ENCODE results near the gene MCM8. TPM values are rescaled to one million over a fixed set of nuclear protein-coding genes. Genes with fewer than 3 reads are reported as not detected.

Gene MCM8
- total and polyA plus RNA-seq, 4 donors, result 0.49 to 11.0 (median 1.5) TPM

GRCh38 chr20:6007094-6007528 is 56.7 kb downstream of the MCM8 start:
- 7% methylated on average over 4 of the region's 4 CpGs for WGBS
- Histone ChIP-seq H3K27ac (ENCODE audit: low read depth in 1 of 2, low read length in 2 of 2) (peak overlapping the region; percentile 54 to 84), H3K4me3 (ENCODE audit: low read depth in 1 of 3, low read length in 3 of 3) (peak overlapping the region; percentile 88 to 99 (median 95)), H3K4me1 (ENCODE audit: control insufficient read depth in 4 of 4, insufficient read depth in 4 of 4, low read length in 3 of 4) (peaks cover 1 to 36% (median 28%) of the 10 kb centered on the region in 4 donors), H3K9me3 (ENCODE audit: control insufficient read depth in 4 of 4, low read length in 3 of 4) (no peaks in the 10 kb centered on the region), H3K36me3 (ENCODE audit: control insufficient read depth in 4 of 4, insufficient read depth in 3 of 4, low read depth in 1 of 4, low read length in 3 of 4) (peaks cover 6 to 16% (median 11%) of the 10 kb centered on the region in 4 donors), H3K27me3 (ENCODE audit: control insufficient read depth in 4 of 4, insufficient read depth in 4 of 4, low read length in 3 of 4) (no peaks in the 10 kb centered on the region), H3K9ac (ENCODE audit: low read depth in 1 of 2, low read length in 2 of 2) (peak overlapping the region; percentile 85 to 96)
- TF ChIP-seq ZBTB33 (IDR thresholded peaks at IDR 0.05), result no peak
- no peak for TF ChIP-seq GABPA (IDR thresholded peaks at IDR 0.05 in 1 of 2, conservative IDR thresholded peaks at IDR 0.05 in 1 of 2)
- no peak for TF ChIP-seq JUND (IDR thresholded peaks at IDR 0.05)
- TF ChIP-seq RXRA (IDR thresholded peaks at IDR 0.05), result no peak
- no peak for TF ChIP-seq NR2F2 (IDR thresholded peaks at IDR 0.05)
- DNase-seq (ENCODE audit: low spot score), result no peak

GRCh38 chr20:6007529-6008103 is 57.2 kb downstream of the MCM8 start:
- no peaks in the 10 kb centered on the region for H3K27me3 ChIP-seq (ENCODE audit: control insufficient read depth in 4 of 4, insufficient read depth in 4 of 4, low read length in 3 of 4)
- TF ChIP-seq REST (IDR thresholded peaks at IDR 0.05), result peak; percentile 13
- peak; percentile 32 for TF ChIP-seq RAD21 (IDR thresholded peaks at IDR 0.05)
- TF ChIP-seq RXRA (IDR thresholded peaks at IDR 0.05), result peak; percentile 69 to 83
- peak; percentile 54 to 68 for TF ChIP-seq JUND (IDR thresholded peaks at IDR 0.05)
- TF ChIP-seq GABPA (IDR thresholded peaks at IDR 0.05 in 1 of 2, conservative IDR thresholded peaks at IDR 0.05 in 1 of 2), result peak in 1 of 2 donors; percentile 60
- no peak for TF ChIP-seq MAX (IDR thresholded peaks at IDR 0.05)
- no peak for TF ChIP-seq NR2F2 (IDR thresholded peaks at IDR 0.05)
- TF ChIP-seq FOXA1 (IDR thresholded peaks at IDR 0.05), result no peak
- peak; percentile 87 for TF ChIP-seq TAF1 (conservative IDR thresholded peaks at IDR 0.05)
- peak in 1 of 2 donors; percentile 15 for TF ChIP-seq EGR1 (IDR thresholded peaks at IDR 0.05; ENCODE audit: low read depth in 2 of 2)
- no peak for TF ChIP-seq YY1 (IDR thresholded peaks at IDR 0.05)
- peak; percentile 87 to 94 for TF ChIP-seq HNF4A (conservative IDR thresholded peaks at IDR 0.05)
- no peak for TF ChIP-seq CTCF (IDR thresholded peaks at IDR 0.05; ENCODE audit: low read depth, low read length, missing input control)
- TF ChIP-seq FOXA2 (IDR thresholded peaks at IDR 0.05), result peak; percentile 73
- TF ChIP-seq HNF4G (IDR thresholded peaks at IDR 0.05), result no peak
- TF ChIP-seq SP1 (IDR thresholded peaks at IDR 0.05), result peak; percentile 77
- peak; percentile 29 for TF ChIP-seq ATF3 (IDR thresholded peaks at IDR 0.05)
- no peak for TF ChIP-seq ZBTB33 (IDR thresholded peaks at IDR 0.05)
- peaks cover 6 to 21% (median 11%) of the 10 kb centered on the region in 4 donors for H3K36me3 ChIP-seq (ENCODE audit: control insufficient read depth in 4 of 4, insufficient read depth in 3 of 4, low read depth in 1 of 4, low read length in 3 of 4)
- 20% methylated on average over 3 of the region's 3 CpGs for WGBS
- H3K9me3 ChIP-seq (ENCODE audit: control insufficient read depth in 4 of 4, low read length in 3 of 4), result no peaks in the 10 kb centered on the region
- peak overlapping the region; percentile 54 to 84 for H3K27ac ChIP-seq (ENCODE audit: low read depth in 1 of 2, low read length in 2 of 2)
- H3K4me1 ChIP-seq (ENCODE audit: control insufficient read depth in 4 of 4, insufficient read depth in 4 of 4, low read length in 3 of 4), result peaks cover 1 to 40% (median 32%) of the 10 kb centered on the region in 4 donors
- peak overlapping the region; percentile 46 to 99 (median 95) for H3K4me3 ChIP-seq (ENCODE audit: low read depth in 1 of 3, low read length in 3 of 3)
- no peak for DNase-seq (ENCODE audit: low spot score)
- peak overlapping the region; percentile 85 to 96 for H3K9ac ChIP-seq (ENCODE audit: low read depth in 1 of 2, low read length in 2 of 2)

All from liver (tissue), 9 donors.